Esophagus squamous epithelium (tissue), 4 donors: ENCODE data around the gene RBBP4.

Experiments
- POLR2A ChIP-seq, 4 donors: fragments of 450-650 bp; IDR thresholded peaks; one replicate each; pipeline ENCODE4 v1.6.1; 2017; ENCODE audit warnings: antibody characterized with exemption in 4 of 4, mild to moderate bottlenecking in 4 of 4, moderate library complexity in 3 of 4
- TF ChIP-seq, protein P1 (sequence below), 6 experiments: fragments of 450-650 bp in 4 of 6; fragments of 200-600 bp in 2 of 6; sonication (generic) in 2 of 6; IDR thresholded peaks; one replicate each; pipeline ENCODE4 v1.5.1; 2016 to 2019; ENCODE audit warnings: antibody characterized with exemption in 6 of 6, mild to moderate bottlenecking in 4 of 6, moderate library complexity in 4 of 6

DNA sequence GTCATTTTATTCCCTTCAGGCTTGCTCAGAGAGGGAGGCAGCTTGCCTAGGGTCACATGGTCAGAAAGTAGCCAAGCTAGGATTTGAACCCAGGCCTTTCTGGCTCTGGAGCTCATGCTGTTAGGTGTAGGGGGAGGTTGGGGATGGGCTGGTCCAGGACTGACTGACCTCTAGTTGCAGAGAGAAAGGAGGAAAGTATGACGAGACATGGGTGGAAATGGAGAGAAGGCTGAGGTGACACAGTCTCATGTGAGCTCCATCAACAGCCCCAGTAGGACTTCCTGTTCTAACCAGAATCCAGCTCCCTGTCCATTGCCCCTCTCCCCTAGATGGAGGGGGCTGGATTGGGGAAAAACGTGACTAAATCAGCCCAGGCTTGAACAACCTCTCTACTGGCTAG, 67.0 kb downstream of the RBBP4 start:
- TF ChIP-seq, protein P1, sequence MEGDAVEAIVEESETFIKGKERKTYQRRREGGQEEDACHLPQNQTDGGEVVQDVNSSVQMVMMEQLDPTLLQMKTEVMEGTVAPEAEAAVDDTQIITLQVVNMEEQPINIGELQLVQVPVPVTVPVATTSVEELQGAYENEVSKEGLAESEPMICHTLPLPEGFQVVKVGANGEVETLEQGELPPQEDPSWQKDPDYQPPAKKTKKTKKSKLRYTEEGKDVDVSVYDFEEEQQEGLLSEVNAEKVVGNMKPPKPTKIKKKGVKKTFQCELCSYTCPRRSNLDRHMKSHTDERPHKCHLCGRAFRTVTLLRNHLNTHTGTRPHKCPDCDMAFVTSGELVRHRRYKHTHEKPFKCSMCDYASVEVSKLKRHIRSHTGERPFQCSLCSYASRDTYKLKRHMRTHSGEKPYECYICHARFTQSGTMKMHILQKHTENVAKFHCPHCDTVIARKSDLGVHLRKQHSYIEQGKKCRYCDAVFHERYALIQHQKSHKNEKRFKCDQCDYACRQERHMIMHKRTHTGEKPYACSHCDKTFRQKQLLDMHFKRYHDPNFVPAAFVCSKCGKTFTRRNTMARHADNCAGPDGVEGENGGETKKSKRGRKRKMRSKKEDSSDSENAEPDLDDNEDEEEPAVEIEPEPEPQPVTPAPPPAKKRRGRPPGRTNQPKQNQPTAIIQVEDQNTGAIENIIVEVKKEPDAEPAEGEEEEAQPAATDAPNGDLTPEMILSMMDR (IDR thresholded peaks at IDR 0.05) = no peak
- no peak for TF ChIP-seq POLR2A (IDR thresholded peaks at IDR 0.05)
